HepG2 (cell line): Measurements from ENCODE around the gene PARD3. TPM values are rescaled to one million over a fixed set of nuclear protein-coding genes. Genes with fewer than 3 reads are reported as not detected.

ENCODE experiments used
- ATAC-seq: fragments of 200-7000 bp; cut with Tn5 transposase; 3 replicates; pipeline ENCODE4 v1.9.1; 2020; ENCODE audit warnings: mild to moderate bottlenecking, moderate library complexity
- BruUV-seq: library from RNA; stranded (reverse); fragments of 400-500 nt; replicated peaks from 2 replicates; lab custom pipeline; 2021; lab: Mats Ljungman, UMichigan
- CTCF ChIA-PET: fragments of 300-600 bp; formaldehyde crosslinking; extraction: SDS; loops from one replicate; lab custom pipeline; 2021; ENCODE audit warnings: low total read pairs, inconsistent platforms, low intra/inter-chr PET ratio; lab: Yijun Ruan, JAX
- POLR2A ChIA-PET: fragments of 350-600 bp; sonication (Branson Sonifier 250); formaldehyde crosslinking; loops from one replicate; lab custom pipeline; 2020; ENCODE audit warnings: antibody characterized with exemption, inconsistent platforms; lab: Yijun Ruan, JAX
- DNase-seq: peaks from one replicate; pipeline ENCODE4 v3.0.0-alpha.2; 2015; ENCODE audit warnings: low spot score
- FAIRE-seq: peaks from 3 replicates; lab custom pipeline; 2011; peaks lifted over from hg19 to GRCh38; lab: Jason Lieb, UNC
- H2AFZ ChIP-seq: one replicate; pipeline ENCODE4 v1.6.1; 2011; ENCODE audit warnings: low read length, inconsistent platforms
- H3K27ac ChIP-seq: fragments of 300-600 bp; 3 replicates; pipeline ENCODE4 v1.8.0; 2011; ENCODE audit warnings: mixed run types, mild to moderate bottlenecking, mixed read lengths, low read length, inconsistent platforms; ENCODE audit not compliant: insufficient read depth; ENCODE audit errors: extremely low read length
- H3K27me3 ChIP-seq, 2 experiments: fragments of 200-600 bp in 1 of 2; 2 replicates in 1 of 2; 3 replicates in 1 of 2; pipeline versions ENCODE4 v1.6.0 to v1.8.0; 2011; ENCODE audit warnings: low read length in 2 of 2, mild to moderate bottlenecking in 2 of 2, moderate library complexity in 2 of 2, inconsistent platforms in 1 of 2; ENCODE audit not compliant: insufficient read depth in 2 of 2, control insufficient read depth in 1 of 2
- H3K36me3 ChIP-seq, 2 experiments: fragments of 200-600 bp in 1 of 2; replicated peaks in 1 of 2; 2 replicates in 1 of 2; 3 replicates in 1 of 2; pipeline versions ENCODE4 v1.5.1 to v1.8.0; 2011; ENCODE audit warnings: low read length in 2 of 2, inconsistent platforms in 1 of 2; ENCODE audit not compliant: insufficient read depth in 2 of 2, control insufficient read depth in 1 of 2
- H3K4me1 ChIP-seq: 2 replicates; pipeline ENCODE4 v1.5.1; 2012; ENCODE audit warnings: low read length, inconsistent platforms; ENCODE audit not compliant: insufficient read depth
- H3K4me2 ChIP-seq: 2 replicates; pipeline ENCODE4 v1.6.0; 2011; ENCODE audit warnings: low read depth, low read length, inconsistent platforms
- H3K4me3 ChIP-seq, 3 experiments: fragments of 200-600 bp in 1 of 3; sonication (generic), shearing (Covaris generic) in 1 of 3; replicated peaks in 1 of 3; 2 replicates each; pipeline ENCODE4 v1.5.1; 2011 to 2016; ENCODE audit warnings: low read length in 3 of 3, inconsistent platforms in 2 of 3, low read depth in 2 of 3, mild to moderate bottlenecking in 2 of 3, control low read depth in 1 of 3, mixed read lengths in 1 of 3; ENCODE audit not compliant: insufficient read depth in 1 of 3
- H3K79me2 ChIP-seq: one replicate; pipeline ENCODE4 v1.6.1; 2011; ENCODE audit warnings: low read length, inconsistent platforms; ENCODE audit not compliant: insufficient read depth
- H3K9ac ChIP-seq: 2 replicates; pipeline ENCODE4 v1.6.0; 2011; ENCODE audit warnings: mild to moderate bottlenecking, low read depth, low read length, inconsistent platforms; ENCODE audit not compliant: insufficient read depth
- H3K9me3 ChIP-seq: 2 replicates; pipeline ENCODE4 v1.5.1; 2012; ENCODE audit warnings: mild to moderate bottlenecking, low read length
- H4K20me1 ChIP-seq: 2 replicates; pipeline ENCODE4 v1.6.0; 2011; ENCODE audit warnings: inconsistent platforms, mild to moderate bottlenecking, low read length, moderate library complexity; ENCODE audit not compliant: insufficient read depth
- AGO2 ChIP-seq: fragments of 200-400 bp; formaldehyde crosslinking; optimal IDR thresholded peaks from 2 replicates; pipeline ENCODE3; 2017; ENCODE audit warnings: mild to moderate bottlenecking, low read depth, low read length, moderate library complexity
- BORCS8-MEF2B ChIP-seq: sonication (generic); formaldehyde crosslinking; IDR thresholded peaks from 2 replicates; pipeline ENCODE4 v1.8.0; 2022; ENCODE audit warnings: mild to moderate bottlenecking, missing genetic modification reagents
- ESRRA ChIP-seq: sonication (generic); formaldehyde crosslinking; IDR thresholded peaks from 2 replicates; pipeline ENCODE4 v1.5.1; 2020; ENCODE audit warnings: mild to moderate bottlenecking, low read depth, missing genetic modification reagents
- HBP1 ChIP-seq: IDR thresholded peaks from 2 replicates; pipeline ENCODE4 v1.6.1; 2016; ENCODE audit warnings: low read depth, control low read depth
- HDAC2 ChIP-seq: sonication (generic); formaldehyde crosslinking; IDR thresholded peaks from 2 replicates; pipeline ENCODE4 v1.4.0; 2020; ENCODE audit warnings: missing genetic modification reagents
- HNF1B ChIP-seq: sonication (generic); formaldehyde crosslinking; IDR thresholded peaks from 2 replicates; pipeline ENCODE4 v1.5.1; 2020; ENCODE audit warnings: mild to moderate bottlenecking, moderate library complexity, missing genetic modification reagents
- HNRNPLL ChIP-seq: fragments of 200-400 bp; formaldehyde crosslinking; IDR thresholded peaks from 2 replicates; pipeline ENCODE4 v1.6.1; 2017; ENCODE audit warnings: mild to moderate bottlenecking, low read depth, low read length; ENCODE audit not compliant: poor library complexity, severe bottlenecking
- HOXA5 ChIP-seq: sonication (generic); formaldehyde crosslinking; IDR thresholded peaks from 2 replicates; pipeline ENCODE4 v1.4.0; 2020; ENCODE audit warnings: missing genetic modification reagents
- KAT7 ChIP-seq: IDR thresholded peaks from 2 replicates; pipeline ENCODE4 v1.6.1; 2018; ENCODE audit warnings: borderline replicate concordance, missing compliant biosample characterization
- MTERF4 ChIP-seq: sonication (generic); formaldehyde crosslinking; IDR thresholded peaks from 2 replicates; pipeline ENCODE4 v1.8.0; 2023; ENCODE audit warnings: mild to moderate bottlenecking, missing genetic modification reagents
- MXI1 ChIP-seq: IDR thresholded peaks from 3 replicates; pipeline ENCODE4 v1.6.1; 2012; ENCODE audit warnings: low read depth, low read length, inconsistent platforms, borderline replicate concordance
- NKX3-1 ChIP-seq: sonication (generic); formaldehyde crosslinking; IDR thresholded peaks from 2 replicates; pipeline ENCODE4 v1.5.0; 2020; ENCODE audit warnings: missing genetic modification reagents
- NR1H2 ChIP-seq: sonication (generic); formaldehyde crosslinking; IDR thresholded peaks from 2 replicates; pipeline ENCODE4 v1.8.1; 2022; ENCODE audit warnings: low read depth, missing genetic modification reagents, borderline replicate concordance
- PBX3 ChIP-seq: sonication (generic); formaldehyde crosslinking; IDR thresholded peaks from 2 replicates; pipeline ENCODE4 v1.8.1; 2023; ENCODE audit warnings: missing genetic modification reagents, inconsistent platforms, borderline replicate concordance
- SNAPC5 ChIP-seq: sonication (generic); formaldehyde crosslinking; IDR thresholded peaks from 2 replicates; pipeline ENCODE4 v1.8.1; 2023; ENCODE audit warnings: mild to moderate bottlenecking, missing genetic modification reagents, borderline replicate concordance
- ZC3H4 ChIP-seq: sonication (generic); formaldehyde crosslinking; IDR thresholded peaks from 2 replicates; pipeline ENCODE4 v1.4.0; 2020; ENCODE audit warnings: missing genetic modification reagents, borderline replicate concordance
- ZFX ChIP-seq: sonication (generic); formaldehyde crosslinking; IDR thresholded peaks from 2 replicates; pipeline ENCODE4 v1.4.0; 2020; ENCODE audit warnings: mild to moderate bottlenecking, low read depth, missing genetic modification reagents, moderate library complexity
- ZFY ChIP-seq: sonication (generic); formaldehyde crosslinking; IDR thresholded peaks from 2 replicates; pipeline ENCODE4 v1.4.0; 2020; ENCODE audit warnings: missing genetic modification reagents
- ZNF672 ChIP-seq: sonication (generic); formaldehyde crosslinking; IDR thresholded peaks from 2 replicates; pipeline ENCODE4 v1.8.1; 2022; ENCODE audit warnings: missing genetic modification reagents
- ZNF737 ChIP-seq: sonication (generic); formaldehyde crosslinking; IDR thresholded peaks from 2 replicates; pipeline ENCODE4 v1.5.0; 2020; ENCODE audit warnings: missing genetic modification reagents, mild to moderate bottlenecking, borderline replicate concordance
- WGBS: methylation state at CpG from one replicate; pipeline ENCODE4 v1.1.6; 2017; ENCODE audit warnings: low lambda C conversion rate; 5-methylcytosine and 5-hydroxymethylcytosine counted together
- in situ Hi-C: cut with HindIII; loops from 2 replicates; pipeline ENCODE4 v1.10.0; 2017; ENCODE audit warnings: low pct_unique_long_range_greater_than_20kb; ENCODE audit not compliant: extremely low pct_ligation_motif_present
- intact Hi-C: fragments of 100-400 bp; cut with micrococcal nuclease; formaldehyde crosslinking; loops from one replicate; pipeline ENCODE4 v1.10.0; 2022; ENCODE audit not compliant: unreplicated experiment
- polyA plus RNA-seq, 8 experiments: library from polyadenylated mRNA; depleted of rRNA in 3 of 8; stranded (reverse) in 7 of 8; unstranded in 1 of 8; fragments of >200 nt; fragmentation: Illumina TruSeq in 4 of 8; extraction: Trizol in 4 of 8; gene quantifications; 2 replicates each; pipeline versions ENCODE4 v1.2.1 to v1.2.3, GENCODE V29; 2011 to 2016; ENCODE audit warnings: low read depth in 4 of 8, missing spikeins in 1 of 8, mixed read lengths in 1 of 8; ENCODE audit not compliant: insufficient read depth in 1 of 8
- total RNA-seq, 5 experiments: library from RNA; depleted of rRNA; stranded (reverse); fragments of >200 nt; fragmentation: Illumina TruSeq; extraction: Trizol; gene quantifications; 2 replicates each; pipeline ENCODE4 v1.2.3, GENCODE V29; 2016; ENCODE audit warnings: low read depth in 1 of 5

PARD3 gene
- total and polyA plus RNA-seq, 2 of the 13 experiments (the other 11 are each of a cell fraction or from before 2014, with no cell fraction given): 40.9 to 60.0 TPM

- peak; percentile 56 for ATAC-seq
- WGBS: 1% methylated on average over 7 of the region's 7 CpGs
- Histone ChIP-seq H3K9me3 (no peaks in the 10 kb centered on the region), H3K36me3 (no peaks in the 10 kb centered on the region), H3K9ac (peak overlapping the region; percentile 77), H3K4me3 (peak overlapping the region; percentile 51 to 72 (median 65)), H4K20me1 (0 out of 2 replicates have a peak, but pooled peaks cover 3% of the 10 kb centered on the region), H3K4me2 (peak overlapping the region; percentile 98), H3K79me2 (peaks cover 79% of the 10 kb centered on the region), H3K4me1 (peaks cover 95% of the 10 kb centered on the region), H3K27me3 (no peaks in the 10 kb centered on the region), H2AFZ (no peak overlapping the region), H3K27ac (peak overlapping the region; percentile 98)
- DNase-seq: no peak
- BruUV-seq: no TSS peak
- intact Hi-C loops (loop anchor here (5.0 to 10.0 kb wide), 2 partner anchors 53 to 75 kb away; no protein-coding TSS in a partner anchor), in situ Hi-C loops (no loop called here)
- CTCF ChIA-PET: no interaction called here
- FAIRE-seq: peak; percentile 47
- POLR2A ChIA-PET: interaction anchor here (0.6 to 2.6 kb wide), 14 partner anchors 8 to 77 kb away, joined by 3 to 12 read pairs (median 4); partner anchors contain the start of gene PARD3
- TF ChIP-seq AGO2 (peak; percentile 27), BORCS8-MEF2B (peak; percentile 23; the same call in 1 of the 2 replicates), MXI1 (no peak), ESRRA (CRISPR knock-in tag) (no peak), HNF1B (CRISPR knock-in tag) (0 out of 2 replicates have a peak, but pooled peaks have one; percentile 9), ZFY (CRISPR knock-in tag) (peak; percentile 44), MTERF4 (CRISPR knock-in tag) (no peak), NR1H2 (no peak), SNAPC5 (CRISPR knock-in tag) (no peak), HOXA5 (CRISPR knock-in tag) (no peak), ZNF672 (CRISPR knock-in tag) (no peak), NKX3-1 (no peak), KAT7 (CRISPR knock-in tag) (0 out of 2 replicates have a peak, but pooled peaks have one; percentile 12), ZFX (CRISPR knock-in tag) (peak; percentile 39), ZC3H4 (CRISPR knock-in tag) (peak; percentile 81; the same call in 1 of the 2 replicates), HNRNPLL (no peak), PBX3 (no peak), ZNF737 (no peak), HBP1 (CRISPR knock-in tag) (peak; percentile 10; the same call in 1 of the 2 replicates), HDAC2 (0 out of 2 replicates have a peak, but pooled peaks have one; percentile 17)
These were observed 77.3 kb downstream of the PARD3 start for GRCh38 chr10:34737772-34738169.
